Neural crest cell (in vitro differentiated cells): Measurements from ENCODE around the gene PTPRM. TPM values are rescaled to one million over a fixed set of nuclear protein-coding genes. Genes with fewer than 3 reads are reported as not detected.
A peak's percentile ranks its signal among the peaks of the same experiment; 100 is the strongest.

Experiments used
- DNase-seq: peaks from one replicate; pipeline ENCODE4 v3.0.0; 2021; ENCODE audit warnings: low read depth, mixed read lengths, low spot score
- H3K27ac Mint-ChIP-seq: one replicate; pipeline ENCODE4 v1.8.0; 2021; ENCODE audit warnings: mild to moderate bottlenecking, mixed read lengths; ENCODE audit not compliant: unreplicated experiment
- H3K27me3 Mint-ChIP-seq: 2 replicates; pipeline ENCODE4 v1.8.0; 2021; ENCODE audit warnings: low read depth, mild to moderate bottlenecking, mixed read lengths
- H3K36me3 Mint-ChIP-seq: 2 replicates; pipeline ENCODE4 v1.8.0; 2021; ENCODE audit warnings: low read depth, mild to moderate bottlenecking, mixed read lengths
- H3K4me1 Mint-ChIP-seq: 2 replicates; pipeline ENCODE4 v1.8.0; 2021; ENCODE audit warnings: mixed read lengths
- H3K4me3 Mint-ChIP-seq: one replicate; pipeline ENCODE4 v1.8.0; 2021; ENCODE audit warnings: mild to moderate bottlenecking, mixed read lengths
- H3K9me3 Mint-ChIP-seq: 2 replicates; pipeline ENCODE4 v1.8.0; 2021; ENCODE audit warnings: mixed read lengths
- total RNA-seq: library from RNA; stranded (reverse); gene quantifications from 2 replicates; pipeline ENCODE4 v1.2.1, GENCODE V29; 2021
- TF ChIP-seq, protein P1 (sequence below): fragments of 200-600 bp; sonication (generic); conservative IDR thresholded peaks from 2 replicates; pipeline ENCODE4 v1.5.0; 2021; ENCODE audit warnings: antibody characterized with exemption, mild to moderate bottlenecking

The PTPRM gene
- total RNA-seq, 1 donor from 2014 or later: 7.7 TPM

- Mint-ChIP-seq H3K4me3 (no peak overlapping the region), H3K27ac (no peak overlapping the region), H3K36me3 (no peaks in the 10 kb centered on the region), H3K9me3 (peaks cover 5% of the 10 kb centered on the region), H3K4me1 (no peaks in the 10 kb centered on the region), H3K27me3 (no peaks in the 10 kb centered on the region)
- TF ChIP-seq, protein P1, sequence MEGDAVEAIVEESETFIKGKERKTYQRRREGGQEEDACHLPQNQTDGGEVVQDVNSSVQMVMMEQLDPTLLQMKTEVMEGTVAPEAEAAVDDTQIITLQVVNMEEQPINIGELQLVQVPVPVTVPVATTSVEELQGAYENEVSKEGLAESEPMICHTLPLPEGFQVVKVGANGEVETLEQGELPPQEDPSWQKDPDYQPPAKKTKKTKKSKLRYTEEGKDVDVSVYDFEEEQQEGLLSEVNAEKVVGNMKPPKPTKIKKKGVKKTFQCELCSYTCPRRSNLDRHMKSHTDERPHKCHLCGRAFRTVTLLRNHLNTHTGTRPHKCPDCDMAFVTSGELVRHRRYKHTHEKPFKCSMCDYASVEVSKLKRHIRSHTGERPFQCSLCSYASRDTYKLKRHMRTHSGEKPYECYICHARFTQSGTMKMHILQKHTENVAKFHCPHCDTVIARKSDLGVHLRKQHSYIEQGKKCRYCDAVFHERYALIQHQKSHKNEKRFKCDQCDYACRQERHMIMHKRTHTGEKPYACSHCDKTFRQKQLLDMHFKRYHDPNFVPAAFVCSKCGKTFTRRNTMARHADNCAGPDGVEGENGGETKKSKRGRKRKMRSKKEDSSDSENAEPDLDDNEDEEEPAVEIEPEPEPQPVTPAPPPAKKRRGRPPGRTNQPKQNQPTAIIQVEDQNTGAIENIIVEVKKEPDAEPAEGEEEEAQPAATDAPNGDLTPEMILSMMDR: no peak
- DNase-seq: no peak
Observed at GRCh38 chr18:7626922-7627440, 59.9 kb downstream of the PTPRM start.

GRCh38 chr18:7629416-7629815 lies 62.3 kb downstream of the PTPRM start:
- Mint-ChIP-seq H3K27me3 (no peaks in the 10 kb centered on the region), H3K4me3 (no peak overlapping the region)

DNA sequence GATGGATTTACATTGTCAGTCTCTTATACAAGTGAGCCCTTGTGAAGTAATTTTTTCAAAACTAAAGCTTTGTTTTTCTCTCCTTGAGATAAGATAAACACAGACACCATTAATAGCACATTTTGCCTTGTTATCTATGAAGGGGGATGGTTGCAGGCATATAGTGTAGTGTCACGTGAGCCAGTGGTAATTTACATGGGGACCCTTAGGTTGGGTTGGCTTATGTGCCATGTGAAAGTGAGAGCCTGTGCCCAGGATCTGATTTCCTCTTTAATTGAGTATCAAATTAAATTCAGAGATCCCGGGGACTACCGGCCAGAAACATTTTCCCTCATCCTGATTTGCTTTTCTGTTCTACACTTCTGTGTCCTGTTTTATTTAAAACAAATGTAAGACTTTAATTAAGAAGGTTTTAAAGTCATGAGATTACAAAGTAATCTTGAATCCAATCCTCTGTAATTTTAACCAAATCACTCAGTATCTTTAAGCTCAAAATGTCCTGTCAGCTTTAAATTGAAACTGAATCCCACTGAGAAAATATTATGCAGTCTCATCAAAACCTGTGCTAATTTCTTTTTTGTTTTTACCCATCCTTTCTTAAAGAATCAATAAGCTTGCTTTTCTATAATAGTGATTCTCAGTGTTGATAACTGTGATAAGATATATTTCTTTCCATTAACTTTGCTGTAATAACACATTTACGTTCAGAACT lies 63.8 kb downstream of the PTPRM start:
- DNase-seq: no peak
- H3K27ac Mint-ChIP-seq: no peak overlapping the region
- no peaks in the 10 kb centered on the region for H3K27me3 Mint-ChIP-seq
- no peaks in the 10 kb centered on the region for H3K4me1 Mint-ChIP-seq
- no peaks in the 10 kb centered on the region for H3K36me3 Mint-ChIP-seq
- H3K9me3 Mint-ChIP-seq: peaks cover 5% of the 10 kb centered on the region
- H3K4me3 Mint-ChIP-seq: no peak overlapping the region
- TF ChIP-seq, protein P1: no peak

More at GRCh38 chr18:7629416-7629815, 62.3 kb downstream of the PTPRM start:
- no peak overlapping the region for H3K27ac Mint-ChIP-seq
- no peaks in the 10 kb centered on the region for H3K36me3 Mint-ChIP-seq
- TF ChIP-seq, protein P1: no peak
- peaks cover 5% of the 10 kb centered on the region for H3K9me3 Mint-ChIP-seq
- DNase-seq: no peak
- H3K4me1 Mint-ChIP-seq: no peaks in the 10 kb centered on the region

DNA sequence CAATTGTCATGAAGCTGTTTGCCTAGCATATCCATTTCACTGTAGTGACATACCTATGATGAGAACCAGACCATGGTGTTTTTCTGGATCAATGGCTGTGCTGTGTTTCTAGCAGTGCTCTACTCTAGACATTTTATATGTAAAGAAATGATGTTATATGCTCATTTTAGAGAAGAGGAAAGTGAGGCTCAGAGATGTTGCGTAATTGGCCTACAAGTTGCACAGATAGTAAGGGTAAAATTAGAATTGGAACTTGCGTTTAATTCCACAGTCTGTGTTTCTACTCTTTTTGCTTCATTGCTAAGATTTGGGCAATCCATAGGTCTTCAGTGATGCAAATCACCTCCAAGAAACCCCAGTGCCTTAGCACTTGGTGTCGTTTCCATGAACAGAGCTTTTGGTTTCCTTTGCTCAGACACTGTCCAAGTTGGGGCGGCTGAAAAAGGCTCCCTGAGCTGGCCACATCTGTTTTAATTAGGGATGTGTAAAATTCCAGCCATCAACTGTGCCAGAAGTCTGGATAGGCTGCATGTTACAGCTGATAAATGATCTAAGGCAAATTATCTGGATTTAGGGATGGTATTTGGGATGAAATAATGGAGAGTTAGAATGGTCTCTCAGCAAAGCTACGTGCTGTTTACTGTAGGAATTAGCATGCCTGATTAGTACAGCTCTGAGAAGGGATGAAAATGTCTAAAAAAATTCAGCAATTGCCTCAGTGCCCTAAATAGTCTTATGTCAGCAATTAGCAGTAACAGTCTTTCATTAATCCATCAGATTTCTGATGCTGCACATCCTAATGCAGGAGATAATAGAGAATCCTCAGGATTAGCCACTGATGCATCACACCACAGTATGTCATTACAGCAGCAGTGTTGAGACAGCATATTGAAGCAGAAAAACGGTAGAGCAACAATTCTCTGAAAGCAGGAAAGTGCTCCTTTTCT lies 65.3 kb downstream of the PTPRM start:
- Mint-ChIP-seq H3K27ac (no peak overlapping the region), H3K27me3 (no peaks in the 10 kb centered on the region), H3K4me1 (no peaks in the 10 kb centered on the region), H3K36me3 (no peaks in the 10 kb centered on the region), H3K4me3 (no peak overlapping the region), H3K9me3 (peaks cover 5% of the 10 kb centered on the region)
- TF ChIP-seq, protein P1: no peak
- no peak for DNase-seq

DNA sequence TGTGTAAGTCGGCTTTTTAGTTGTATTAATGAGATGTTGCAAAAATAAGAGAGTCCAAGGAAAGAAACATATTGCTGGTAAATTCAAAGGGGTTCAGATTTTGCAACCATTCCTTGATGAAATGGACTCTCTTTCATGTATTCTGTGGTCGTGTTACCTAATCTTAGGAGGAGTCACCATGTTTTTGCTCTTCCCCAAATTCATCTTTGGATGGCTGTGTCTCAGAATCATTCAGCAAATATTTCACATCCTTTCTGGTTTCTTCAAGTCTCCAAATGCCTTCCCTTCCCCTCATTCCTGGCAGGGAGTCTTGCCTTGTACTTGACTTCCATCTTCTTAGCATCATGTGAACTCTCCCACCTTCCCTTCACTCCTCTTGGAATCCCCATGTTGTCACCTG lies 66.1 kb downstream of the PTPRM start:
- H3K36me3 Mint-ChIP-seq: no peaks in the 10 kb centered on the region
- H3K27ac Mint-ChIP-seq: peak overlapping the region; percentile 38
- no peak overlapping the region for H3K4me3 Mint-ChIP-seq
- no peaks in the 10 kb centered on the region for H3K4me1 Mint-ChIP-seq
- TF ChIP-seq, protein P1: no peak
- H3K27me3 Mint-ChIP-seq: no peaks in the 10 kb centered on the region
- DNase-seq: no peak
- H3K9me3 Mint-ChIP-seq: peaks cover 5% of the 10 kb centered on the region
